Right cardiac atrium (tissue), 5 donors: Measurements from ENCODE around the gene DYRK2. TPM values are rescaled to one million over a fixed set of nuclear protein-coding genes. Genes with fewer than 3 reads are reported as not detected.

ENCODE experiments used
- ATAC-seq, 2 donors: fragments of 200-7000 bp; cut with Tn5 transposase; one replicate each; pipeline versions ENCODE4 v1.8.0 to v1.9.1; 2020; ENCODE audit warnings: moderate library complexity in 2 of 2, mild to moderate bottlenecking in 1 of 2
- DNase-seq, 3 donors: peaks; one replicate each; pipeline ENCODE4 v3.0.0-alpha.2; 2020
- H3K27ac ChIP-seq: one replicate; pipeline ENCODE4 v1.5.1; 2013; ENCODE audit warnings: mild to moderate bottlenecking, low read length, control low read depth, moderate library complexity
- H3K27me3 ChIP-seq: one replicate; pipeline ENCODE4 v1.6.1; 2013; ENCODE audit not compliant: control insufficient read depth, insufficient read depth
- H3K4me1 ChIP-seq: one replicate; pipeline ENCODE4 v1.6.1; 2013; ENCODE audit warnings: low read length; ENCODE audit not compliant: control insufficient read depth, insufficient read depth
- H3K4me3 ChIP-seq: one replicate; pipeline ENCODE4 v1.5.1; 2013; ENCODE audit warnings: low read length, control low read depth
- H3K9me3 ChIP-seq: one replicate; pipeline ENCODE4 v1.6.1; 2013; ENCODE audit warnings: low read length; ENCODE audit not compliant: control insufficient read depth
- WGBS: extraction: QIAGEN DNeasy Blood & Tissue Kit; methylation state at CpG from one replicate; pipeline ENCODE4 v1.1.7; 2013; 5-methylcytosine and 5-hydroxymethylcytosine counted together
- intact Hi-C, 4 donors: fragments of 100-400 bp; cut with DNase I; formaldehyde crosslinking; loops; one replicate each; pipeline versions ENCODE4 v1.11.0 to v1.14.0; 2022 to 2023
- long read RNA-seq, 4 donors: library from polyadenylated mRNA; unstranded; transcript quantifications; one replicate each; pipeline ENCODE4 v2.0.0, GENCODE V29; 2020 to 2021
- polyA plus RNA-seq: library from polyadenylated mRNA; stranded (reverse); fragments of 200-250 nt; gene quantifications from one replicate; pipeline ENCODE4 v1.2.3, GENCODE V29; 2013
- total RNA-seq, 4 donors: library from RNA; stranded (reverse); fragmentation: NEBNext Ultra II Directional; extraction: Animal tissue kit (Norgen Biotek cat#: 25700); gene quantifications; one replicate each; pipeline ENCODE4 v1.2.1, GENCODE V29; 2021
- donor health status: healthy with polysubstance abuse.
- donor health status: DM: no; HTN: yes; CAD: no.
- donor health status: DM: no; HTN: no; CAD: no.
- donor health status: DM: no; HTN: yes; CAD: no; lungs with severe emphysema.
- donor health status: DM: yes; HTN: yes; CAD: no.

The DYRK2 gene
- total RNA-seq = 10 to 100 TPM; 57.1 to 93.7 (median 75.7) TPM
- 15.1 TPM for polyA plus RNA-seq
- long read RNA-seq, donor 1, full-length matches to known transcripts = 104 of 125 reads
- long read RNA-seq, donor 1, partial matches to known transcripts = 0 of 125 reads
- long read RNA-seq, donor 1, other reads (novel, unspliced or antisense) = 21 of 125 reads
- long read RNA-seq, donor 2, full-length matches to known transcripts = 36 of 44 reads
- long read RNA-seq, donor 2, partial matches to known transcripts = 0 of 44 reads
- long read RNA-seq, donor 2, other reads (novel, unspliced or antisense) = 8 of 44 reads
- long read RNA-seq, donor 3, full-length matches to known transcripts = 12 of 75 reads
- long read RNA-seq, donor 3, partial matches to known transcripts = 26 of 75 reads
- long read RNA-seq, donor 3, other reads (novel, unspliced or antisense) = 37 of 75 reads
- long read RNA-seq, donor 4, full-length matches to known transcripts = 52 of 64 reads
- long read RNA-seq, donor 4, partial matches to known transcripts = 0 of 64 reads
- long read RNA-seq, donor 4, other reads (novel, unspliced or antisense) = 12 of 64 reads

DNA sequence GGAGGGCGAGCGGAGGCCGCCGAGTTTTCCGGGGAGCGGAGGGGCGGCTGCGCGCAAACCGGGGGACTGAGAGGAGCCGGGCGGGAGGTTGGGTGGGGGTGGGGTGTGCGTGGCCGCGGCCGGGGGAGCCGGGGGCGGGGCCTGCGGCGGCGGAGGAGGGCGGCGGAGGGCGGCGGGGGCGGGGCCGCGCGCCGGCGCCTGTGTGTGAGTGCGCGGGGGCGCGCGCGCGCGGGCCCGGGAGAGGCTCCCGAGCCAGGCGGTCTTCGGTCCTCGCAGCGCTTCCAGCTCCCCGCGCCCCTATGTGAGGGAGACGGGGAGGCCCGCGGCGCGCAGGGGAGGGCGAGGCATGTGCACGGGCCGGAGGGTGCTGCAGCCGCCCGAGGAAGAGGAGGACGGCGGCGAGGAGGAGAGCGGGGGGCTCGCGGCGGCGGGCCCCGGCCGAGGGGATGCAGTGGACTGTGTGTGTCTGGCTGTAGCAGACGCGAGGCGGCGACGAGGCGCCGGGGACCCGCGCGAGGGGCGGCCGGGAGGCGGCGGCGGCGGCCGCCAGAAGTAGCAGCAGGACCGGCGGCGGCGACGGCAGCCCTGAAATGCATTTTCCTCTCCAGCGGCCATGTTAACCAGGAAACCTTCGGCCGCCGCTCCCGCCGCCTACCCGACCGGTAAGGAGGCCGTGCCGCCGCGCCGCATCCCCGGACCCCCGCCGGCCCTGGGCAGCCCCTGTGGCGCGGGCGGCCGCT is at the start of gene DYRK2:
DYRK2 (plus strand) TSS at position 225 of the 740 bp plus-strand sequence; CDS start at position 614, 389 bp downstream.
- under 1% methylated on average over 106 of the region's 109 CpGs for WGBS

DNA sequence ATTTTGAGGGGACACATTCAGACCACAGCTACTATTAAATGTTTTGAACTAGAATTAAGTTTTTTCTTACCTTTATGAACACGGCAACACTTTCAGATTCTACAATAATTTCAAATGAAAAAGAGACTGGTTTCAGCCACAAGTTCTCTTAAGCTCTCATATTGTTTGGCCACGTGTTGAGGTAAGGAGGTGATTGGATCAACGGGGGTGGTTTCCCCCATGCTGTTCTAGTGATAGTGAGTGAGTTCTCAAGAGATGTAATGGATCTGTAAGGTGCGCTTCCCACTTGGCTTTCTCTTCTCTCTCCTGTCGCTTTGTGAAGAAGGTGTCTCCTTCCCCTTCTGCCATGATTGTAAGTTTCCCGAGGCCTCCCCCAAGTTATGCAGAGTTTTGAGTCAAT is 48.9 kb upstream of the DYRK2 start:
- Histone ChIP-seq H3K4me3 (no peak overlapping the region), H3K9me3 (no peaks in the 10 kb centered on the region), H3K27me3 (no peaks in the 10 kb centered on the region), H3K4me1 (no peaks in the 10 kb centered on the region), H3K27ac (no peak overlapping the region)
- intact Hi-C loops = no loop called here
- DNase-seq (no peak), ATAC-seq (no peak)
- WGBS = 83% methylated on average over 6 of the region's 6 CpGs

More for the DNA sequence above, at the start of gene DYRK2:
- Histone ChIP-seq H3K27ac (peak within 1 kb of the TSS; percentile 87), H3K4me1 (peaks cover 4% of the 10 kb centered on the region), H3K27me3 (no peaks in the 10 kb centered on the region), H3K9me3 (no peaks in the 10 kb centered on the region), H3K4me3 (peak within 1 kb of the TSS; percentile 94)
- DNase-seq (peak; percentile 86 to 96 (median 93)), ATAC-seq (peak; percentile 80 to 82)
- intact Hi-C loops = loop anchor here (5.0 to 10.0 kb wide), 5 partner anchors 114 to 294 kb away; no protein-coding TSS in a partner anchor

DNA sequence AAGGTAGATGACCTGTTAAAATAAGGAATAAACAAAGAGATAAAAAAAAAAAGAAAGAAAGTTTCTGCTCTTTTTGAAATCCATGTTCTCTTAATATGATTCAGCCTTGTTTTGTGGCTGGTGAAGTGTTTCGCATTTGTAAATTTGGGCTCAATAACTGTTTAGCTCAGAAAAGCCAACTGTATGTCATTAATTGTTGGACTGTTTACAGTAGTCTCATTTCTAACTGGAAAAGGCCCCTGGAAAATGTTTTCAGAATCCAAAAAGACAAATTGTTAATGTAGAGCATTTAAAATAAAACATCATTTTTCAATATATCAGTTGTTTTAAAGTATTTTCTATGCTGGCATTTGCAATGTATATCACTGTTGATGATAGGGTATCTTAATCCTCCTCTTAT is 47.4 kb upstream of the DYRK2 start:
- intact Hi-C loops = no loop called here
- 72% methylated on average over 1 of the region's 1 CpG for WGBS
- ATAC-seq (no peak), DNase-seq (no peak)
- Histone ChIP-seq H3K9me3 (no peaks in the 10 kb centered on the region), H3K27me3 (no peaks in the 10 kb centered on the region), H3K4me3 (no peak overlapping the region), H3K27ac (no peak overlapping the region), H3K4me1 (no peaks in the 10 kb centered on the region)

DNA sequence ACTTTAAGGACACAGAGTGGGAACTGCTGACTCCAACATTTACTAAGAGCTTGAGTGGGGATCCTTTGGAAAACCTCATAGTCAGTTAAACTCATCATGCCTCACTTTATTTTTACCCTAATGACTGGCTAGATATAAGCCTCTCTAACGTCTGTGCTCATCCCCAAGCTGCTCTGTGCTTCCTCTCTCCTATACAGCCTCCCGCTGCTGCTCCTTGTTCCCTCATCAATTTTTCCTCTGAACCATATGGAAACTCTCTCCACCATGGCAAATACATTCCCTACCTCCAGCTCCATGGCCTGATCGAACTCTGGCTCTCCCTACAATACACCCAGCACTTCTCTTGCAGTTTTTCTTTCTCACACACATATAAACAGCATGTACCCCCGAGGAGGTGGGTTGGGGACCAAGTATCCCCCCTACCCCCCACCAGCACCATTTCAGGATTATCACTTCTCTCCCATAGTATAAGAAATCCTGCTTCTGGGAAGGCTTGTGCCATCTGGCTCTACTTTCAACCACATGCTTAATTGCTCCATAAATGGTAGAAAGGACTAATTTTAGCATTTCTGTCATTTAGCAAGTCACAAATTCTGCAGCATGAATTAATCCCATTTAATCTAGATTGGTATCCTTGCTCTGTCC is 39.2 kb upstream of the DYRK2 start:
- DNase-seq = no peak
- H3K27me3 ChIP-seq = no peaks in the 10 kb centered on the region
- no peak for ATAC-seq
- WGBS = 80% methylated on average over 4 of the region's 4 CpGs
- no peaks in the 10 kb centered on the region for H3K9me3 ChIP-seq
- no peak overlapping the region for H3K4me3 ChIP-seq
- intact Hi-C loops = no loop called here
- H3K4me1 ChIP-seq = no peaks in the 10 kb centered on the region
- no peak overlapping the region for H3K27ac ChIP-seq

DNA sequence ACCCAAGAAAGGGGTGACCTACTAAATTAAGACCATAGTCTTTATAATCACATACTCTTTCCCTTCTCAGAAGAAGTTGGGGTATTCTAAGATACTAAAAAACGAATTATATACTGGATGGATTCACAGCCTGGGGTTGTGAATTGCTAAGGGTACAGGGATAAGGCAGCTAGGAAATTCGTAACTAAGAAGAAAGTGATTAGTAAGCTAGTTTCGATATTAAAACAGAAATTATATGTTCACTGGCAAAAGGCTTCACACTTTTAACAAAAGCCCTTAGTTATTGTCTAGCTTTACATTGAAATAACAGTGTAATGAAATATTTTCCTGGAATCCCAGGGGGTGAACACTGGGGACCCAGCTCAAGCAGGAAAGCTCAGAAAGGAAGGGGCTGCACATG is 35.5 kb upstream of the DYRK2 start:
- no peaks in the 10 kb centered on the region for H3K9me3 ChIP-seq
- intact Hi-C loops = no loop called here
- no peaks in the 10 kb centered on the region for H3K4me1 ChIP-seq
- DNase-seq (no peak), ATAC-seq (no peak)
- H3K27ac ChIP-seq = no peak overlapping the region
- no peaks in the 10 kb centered on the region for H3K27me3 ChIP-seq
- WGBS = 63% methylated on average over 3 of the region's 3 CpGs
- no peak overlapping the region for H3K4me3 ChIP-seq

DNA sequence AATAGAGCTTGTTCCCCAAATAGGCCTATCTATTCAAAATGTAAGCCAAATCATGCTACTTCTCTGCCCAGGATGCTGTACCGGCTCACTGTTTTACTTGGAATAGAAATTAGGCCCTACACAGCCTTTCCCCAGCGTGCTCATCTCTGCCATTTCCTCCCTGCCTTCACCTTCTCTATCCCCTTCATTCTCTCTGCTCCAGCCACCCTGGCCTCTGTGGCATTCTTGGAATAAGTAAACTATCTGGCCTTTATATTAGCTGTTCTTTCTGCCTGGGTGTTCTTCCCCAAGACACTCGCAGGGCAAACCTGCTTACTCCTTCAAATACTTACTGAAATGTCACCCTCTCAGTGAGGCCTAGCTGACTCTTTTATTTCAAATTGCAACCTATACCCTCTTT is 30.9 kb upstream of the DYRK2 start:
- 48% methylated on average over 3 of the region's 3 CpGs for WGBS
- intact Hi-C loops = no loop called here
- no peak for ATAC-seq

DNA sequence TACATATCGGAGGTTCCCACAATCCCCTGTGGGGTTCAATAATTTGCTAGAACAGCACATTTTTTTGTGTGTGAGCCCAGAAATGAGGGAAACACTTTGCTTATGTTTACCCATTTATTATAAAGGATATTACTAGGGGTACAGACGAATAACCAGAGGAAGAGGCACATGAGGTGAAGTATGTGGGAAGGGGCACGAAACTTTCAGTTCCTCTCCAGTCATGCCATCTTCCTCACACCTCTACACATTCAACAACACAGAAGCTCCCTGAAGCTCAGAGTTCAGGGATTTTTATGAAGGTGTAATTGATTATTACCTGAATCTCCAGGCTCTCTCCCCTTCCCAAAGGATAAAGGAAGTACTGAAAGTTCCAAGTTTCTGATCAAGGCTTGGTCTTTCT is 30.2 kb upstream of the DYRK2 start:
- ATAC-seq (no peak), DNase-seq (no peak)
- Histone ChIP-seq H3K27me3 (no peaks in the 10 kb centered on the region), H3K4me3 (no peak overlapping the region), H3K9me3 (no peaks in the 10 kb centered on the region), H3K27ac (no peak overlapping the region), H3K4me1 (no peaks in the 10 kb centered on the region)
- intact Hi-C loops = no loop called here
- WGBS = 83% methylated on average over 3 of the region's 3 CpGs

More for the DNA sequence above, 30.9 kb upstream of the DYRK2 start:
- Histone ChIP-seq H3K9me3 (no peaks in the 10 kb centered on the region), H3K4me1 (no peaks in the 10 kb centered on the region), H3K27ac (peak overlapping the region; percentile 17), H3K27me3 (no peaks in the 10 kb centered on the region), H3K4me3 (no peak overlapping the region)
- DNase-seq = no peak

DNA sequence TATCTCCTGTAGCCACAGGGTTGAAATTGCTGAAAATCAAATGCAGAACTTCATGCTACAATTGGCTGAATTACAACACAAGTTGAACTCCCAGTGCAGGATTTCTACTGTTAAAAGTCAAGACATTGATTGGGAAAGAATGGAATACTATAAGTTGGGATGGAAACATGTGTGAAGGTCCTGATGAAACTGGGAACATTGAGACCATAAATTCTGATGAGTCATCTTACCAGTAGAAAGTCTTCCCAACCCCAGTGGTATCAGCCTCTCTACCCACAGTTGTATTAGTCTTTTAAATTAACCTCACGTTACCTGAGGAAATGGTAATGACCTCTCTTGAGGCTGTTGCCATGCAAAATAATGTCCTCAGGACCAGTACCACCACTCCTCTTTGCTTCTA is 27.4 kb upstream of the DYRK2 start:
- no peak overlapping the region for H3K4me3 ChIP-seq
- WGBS = 89% methylated on average over 1 of the region's 1 CpG
- ATAC-seq = no peak
- intact Hi-C loops = no loop called here
- no peak overlapping the region for H3K27ac ChIP-seq
- no peaks in the 10 kb centered on the region for H3K27me3 ChIP-seq
- no peaks in the 10 kb centered on the region for H3K9me3 ChIP-seq
- H3K4me1 ChIP-seq = no peaks in the 10 kb centered on the region
- DNase-seq = no peak

DNA sequence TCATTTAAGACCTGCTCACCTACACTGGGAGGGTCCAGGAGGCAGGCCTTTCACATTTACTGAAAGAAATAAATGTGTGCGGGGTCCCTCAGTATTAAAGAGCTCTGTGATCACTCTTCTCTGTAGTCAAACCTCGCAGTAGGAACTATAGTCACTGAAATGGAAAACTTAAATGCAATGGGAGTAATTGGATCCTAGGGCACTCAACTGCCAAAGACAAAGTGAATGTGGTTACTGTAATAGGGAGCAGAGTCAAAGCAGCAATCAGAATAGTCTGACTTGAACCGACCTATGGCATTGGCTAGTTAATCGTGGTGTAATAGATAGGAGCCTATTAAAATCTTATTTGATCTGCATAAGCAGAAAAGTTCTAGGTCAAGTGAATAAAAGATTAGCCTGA is 26.6 kb upstream of the DYRK2 start:
- intact Hi-C loops = no loop called here
- Histone ChIP-seq H3K27me3 (no peaks in the 10 kb centered on the region), H3K9me3 (no peaks in the 10 kb centered on the region)

DNA sequence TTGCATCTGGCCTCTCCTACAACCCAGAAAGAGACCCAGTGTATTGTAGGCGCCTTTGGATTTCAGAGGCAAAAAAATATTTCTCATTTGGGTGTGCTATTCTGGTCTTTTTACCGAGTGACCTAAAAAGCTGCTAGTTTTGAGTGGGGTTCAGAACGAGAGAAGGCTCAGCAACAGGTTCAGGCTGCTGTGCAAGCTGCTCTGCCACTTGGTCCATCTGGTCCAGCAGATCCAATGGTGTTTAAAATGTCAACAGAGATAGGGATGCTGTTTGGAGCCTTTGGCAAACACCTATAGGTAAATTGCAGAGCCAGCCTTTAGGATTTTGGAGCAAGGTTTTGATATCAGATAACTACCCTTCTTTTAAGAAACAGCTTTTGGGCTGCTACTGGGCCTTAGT is 25.3 kb upstream of the DYRK2 start:
- H3K4me1 ChIP-seq = no peaks in the 10 kb centered on the region
- H3K4me3 ChIP-seq = no peak overlapping the region
- no peaks in the 10 kb centered on the region for H3K27me3 ChIP-seq
- H3K27ac ChIP-seq = no peak overlapping the region
- intact Hi-C loops = no loop called here
- ATAC-seq (no peak), DNase-seq (no peak)
- 95% methylated on average over 3 of the region's 3 CpGs for WGBS
- no peaks in the 10 kb centered on the region for H3K9me3 ChIP-seq

More for the DNA sequence above, 26.6 kb upstream of the DYRK2 start:
- ATAC-seq (no peak), DNase-seq (no peak)
- no peak overlapping the region for H3K4me3 ChIP-seq
- WGBS = 95% methylated on average over 4 of the region's 4 CpGs
- no peaks in the 10 kb centered on the region for H3K4me1 ChIP-seq
- no peak overlapping the region for H3K27ac ChIP-seq

DNA sequence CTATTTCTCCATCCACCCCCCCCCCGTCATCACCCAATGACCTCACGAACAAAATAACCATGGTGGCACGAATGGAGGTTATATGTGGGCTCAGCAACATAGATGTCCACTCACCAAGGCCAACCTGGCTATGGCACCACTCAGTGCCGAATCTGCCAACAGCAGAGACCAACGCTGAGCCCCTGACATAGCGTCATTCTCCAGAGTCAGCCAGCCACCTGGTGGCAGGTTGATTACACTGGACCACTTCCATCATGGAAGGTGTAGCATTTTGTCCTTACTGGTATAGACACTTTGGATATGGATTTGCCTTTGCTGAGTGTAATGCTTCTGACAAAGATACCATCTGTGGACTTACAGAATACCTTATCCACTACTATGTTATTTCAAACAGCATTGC is 24.2 kb upstream of the DYRK2 start:
- H3K9me3 ChIP-seq = no peaks in the 10 kb centered on the region
- 95% methylated on average over 6 of the region's 6 CpGs for WGBS
- no peak overlapping the region for H3K4me3 ChIP-seq
- DNase-seq (no peak), ATAC-seq (no peak)
- no peaks in the 10 kb centered on the region for H3K4me1 ChIP-seq
- intact Hi-C loops = no loop called here
- H3K27ac ChIP-seq = no peak overlapping the region
- H3K27me3 ChIP-seq = no peaks in the 10 kb centered on the region
